ENCODE data around the gene PCK1. TPM values are rescaled to one million over a fixed set of nuclear protein-coding genes. Genes with fewer than 3 reads are reported as not detected.

PCK1 gene
- total RNA-seq, 2 donors from 2014 or later, result 272 TPM

DNA sequence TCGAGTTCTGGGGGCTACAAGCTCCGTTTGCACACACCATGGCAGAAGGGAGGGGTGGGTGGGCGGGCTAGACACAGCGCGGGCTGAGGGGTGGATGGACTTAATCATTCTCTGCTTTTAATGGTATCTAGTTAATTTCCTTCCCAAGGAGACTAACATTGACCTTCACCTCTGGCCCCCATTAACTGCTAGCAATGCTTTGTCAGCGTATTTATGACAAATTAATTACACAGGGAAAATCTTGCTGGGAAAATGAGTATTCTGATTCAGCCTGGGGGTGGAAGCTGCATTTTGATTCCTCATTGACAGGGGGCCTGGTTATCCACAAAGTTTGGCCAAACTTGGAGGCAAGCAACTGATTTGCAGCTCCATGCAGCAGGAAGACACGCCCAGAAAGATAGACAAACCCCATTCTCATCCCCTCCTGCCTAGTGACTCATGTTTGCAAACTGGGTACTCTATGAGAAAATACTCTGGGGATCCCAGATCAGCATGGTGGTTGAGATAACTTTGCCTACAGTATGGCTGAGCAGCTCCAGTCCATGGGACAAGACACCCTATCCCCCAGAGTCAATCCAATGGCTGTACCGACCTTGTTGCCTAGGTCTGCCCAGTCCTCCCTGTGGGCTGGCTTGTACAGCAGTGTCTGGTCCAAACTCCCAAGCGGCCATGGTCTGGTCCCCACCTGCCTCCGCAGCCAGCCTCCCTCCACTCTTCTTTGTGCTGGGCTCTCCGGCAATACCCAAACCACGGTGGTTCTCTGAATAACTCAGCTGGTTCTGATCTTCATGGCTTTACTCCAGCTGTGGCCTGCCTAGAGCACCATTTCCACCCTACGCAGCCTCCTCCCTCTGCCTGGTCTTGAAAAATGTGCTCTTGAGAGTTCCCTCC, 39.7 kb downstream of the PCK1 start:
- Histone ChIP-seq H3K36me3 (no peaks in the 10 kb centered on the region), H3K27ac (no peak overlapping the region), H3K4me1 (no peaks in the 10 kb centered on the region), H3K9me3 (no peaks in the 10 kb centered on the region), H3K27me3 (no peaks in the 10 kb centered on the region), H3K4me3 (no peak overlapping the region), H3K9ac (ENCODE audit: low read depth in 2 of 2, low read length in 2 of 2) (no peak overlapping the region)
- intact Hi-C loops (cut with DNase I), result no loop called here
- DNase-seq, result no peak
- TF ChIP-seq, protein P1, sequence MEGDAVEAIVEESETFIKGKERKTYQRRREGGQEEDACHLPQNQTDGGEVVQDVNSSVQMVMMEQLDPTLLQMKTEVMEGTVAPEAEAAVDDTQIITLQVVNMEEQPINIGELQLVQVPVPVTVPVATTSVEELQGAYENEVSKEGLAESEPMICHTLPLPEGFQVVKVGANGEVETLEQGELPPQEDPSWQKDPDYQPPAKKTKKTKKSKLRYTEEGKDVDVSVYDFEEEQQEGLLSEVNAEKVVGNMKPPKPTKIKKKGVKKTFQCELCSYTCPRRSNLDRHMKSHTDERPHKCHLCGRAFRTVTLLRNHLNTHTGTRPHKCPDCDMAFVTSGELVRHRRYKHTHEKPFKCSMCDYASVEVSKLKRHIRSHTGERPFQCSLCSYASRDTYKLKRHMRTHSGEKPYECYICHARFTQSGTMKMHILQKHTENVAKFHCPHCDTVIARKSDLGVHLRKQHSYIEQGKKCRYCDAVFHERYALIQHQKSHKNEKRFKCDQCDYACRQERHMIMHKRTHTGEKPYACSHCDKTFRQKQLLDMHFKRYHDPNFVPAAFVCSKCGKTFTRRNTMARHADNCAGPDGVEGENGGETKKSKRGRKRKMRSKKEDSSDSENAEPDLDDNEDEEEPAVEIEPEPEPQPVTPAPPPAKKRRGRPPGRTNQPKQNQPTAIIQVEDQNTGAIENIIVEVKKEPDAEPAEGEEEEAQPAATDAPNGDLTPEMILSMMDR (IDR thresholded peaks at IDR 0.05), result no peak

DNA sequence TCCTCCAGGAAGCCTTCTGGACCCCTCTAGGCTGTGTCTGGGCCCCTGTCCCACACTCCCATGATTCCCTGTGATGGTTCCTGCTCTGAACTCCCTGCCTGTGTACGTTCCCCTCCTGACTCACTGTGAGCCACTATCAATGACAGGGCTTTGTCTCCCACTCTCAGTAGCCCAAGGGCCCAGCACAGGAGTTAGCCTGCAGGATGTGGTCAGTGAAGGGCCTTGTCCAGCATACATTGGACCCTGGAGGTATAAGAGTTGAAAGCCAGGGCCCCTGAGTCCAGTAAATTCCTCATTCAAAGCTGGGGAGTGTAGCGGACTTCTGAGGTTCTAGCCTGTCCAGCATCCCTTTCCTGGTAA, 40.3 kb downstream of the PCK1 start:
- no peak for DNase-seq
- H3K36me3 ChIP-seq, result no peaks in the 10 kb centered on the region
- H3K4me3 ChIP-seq, result no peak overlapping the region
- H3K27me3 ChIP-seq, result no peaks in the 10 kb centered on the region
- H3K27ac ChIP-seq, result no peak overlapping the region
- intact Hi-C loops (cut with DNase I), result no loop called here
- H3K4me1 ChIP-seq, result no peaks in the 10 kb centered on the region
- TF ChIP-seq, protein P1 (IDR thresholded peaks at IDR 0.05), result no peak
- no peaks in the 10 kb centered on the region for H3K9me3 ChIP-seq
- no peak overlapping the region for H3K9ac ChIP-seq (ENCODE audit: low read depth in 2 of 2, low read length in 2 of 2)

DNA sequence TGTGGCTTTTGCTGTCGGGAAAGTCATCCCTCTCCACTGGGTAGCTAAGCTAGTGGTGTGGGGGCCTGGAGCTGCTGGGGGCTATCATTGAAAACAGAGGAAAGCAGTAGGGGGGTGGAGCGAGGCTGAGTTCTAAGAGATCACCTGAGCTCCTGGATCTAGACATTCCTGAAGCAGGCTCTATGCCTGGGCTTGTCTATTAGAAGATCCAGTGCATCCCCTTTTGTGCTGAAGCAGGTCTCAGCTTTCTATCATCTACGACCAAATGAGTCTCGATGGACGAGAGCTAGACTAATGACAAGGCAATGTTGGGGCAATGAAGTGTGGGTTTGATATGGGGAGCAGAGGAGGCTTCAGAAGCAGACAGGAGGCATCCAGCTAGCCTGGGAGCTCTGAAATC, 40.8 kb downstream of the PCK1 start:
- no peak for DNase-seq
- TF ChIP-seq, protein P1 (IDR thresholded peaks at IDR 0.05), result no peak
- no peaks in the 10 kb centered on the region for H3K36me3 ChIP-seq
- intact Hi-C loops (cut with DNase I), result no loop called here
- no peaks in the 10 kb centered on the region for H3K9me3 ChIP-seq
- no peaks in the 10 kb centered on the region for H3K4me1 ChIP-seq
- H3K27me3 ChIP-seq, result no peaks in the 10 kb centered on the region
- no peak overlapping the region for H3K27ac ChIP-seq
- no peak overlapping the region for H3K4me3 ChIP-seq
- H3K9ac ChIP-seq (ENCODE audit: low read depth in 2 of 2, low read length in 2 of 2), result no peak overlapping the region

DNA sequence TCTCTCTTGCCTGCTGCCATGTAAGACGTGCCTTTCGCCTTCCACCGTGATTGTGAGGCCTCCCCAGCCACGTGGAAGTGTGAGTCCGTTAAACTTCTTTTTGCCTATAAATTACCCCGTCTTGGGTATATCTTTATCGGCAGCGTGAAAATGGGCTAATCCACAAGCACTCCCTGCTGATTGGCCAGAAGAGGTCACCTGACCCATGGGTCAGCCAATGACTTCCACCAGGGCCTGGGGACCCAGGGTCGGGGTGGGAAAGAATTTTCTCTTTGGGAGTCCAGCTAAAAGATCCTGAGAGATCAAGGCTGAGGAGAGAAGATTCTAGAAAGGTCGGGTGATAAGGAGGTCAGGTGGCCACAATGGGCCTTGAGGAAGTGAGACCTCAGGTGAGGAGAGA, 42.2 kb downstream of the PCK1 start:
- TF ChIP-seq, protein P1 (IDR thresholded peaks at IDR 0.05), result no peak
- Histone ChIP-seq H3K4me3 (no peak overlapping the region), H3K9me3 (no peaks in the 10 kb centered on the region), H3K27ac (no peak overlapping the region), H3K9ac (ENCODE audit: low read depth in 2 of 2, low read length in 2 of 2) (no peak overlapping the region), H3K36me3 (no peaks in the 10 kb centered on the region), H3K27me3 (no peaks in the 10 kb centered on the region), H3K4me1 (no peaks in the 10 kb centered on the region)
- intact Hi-C loops (cut with DNase I), result no loop called here
- no peak for DNase-seq

DNA sequence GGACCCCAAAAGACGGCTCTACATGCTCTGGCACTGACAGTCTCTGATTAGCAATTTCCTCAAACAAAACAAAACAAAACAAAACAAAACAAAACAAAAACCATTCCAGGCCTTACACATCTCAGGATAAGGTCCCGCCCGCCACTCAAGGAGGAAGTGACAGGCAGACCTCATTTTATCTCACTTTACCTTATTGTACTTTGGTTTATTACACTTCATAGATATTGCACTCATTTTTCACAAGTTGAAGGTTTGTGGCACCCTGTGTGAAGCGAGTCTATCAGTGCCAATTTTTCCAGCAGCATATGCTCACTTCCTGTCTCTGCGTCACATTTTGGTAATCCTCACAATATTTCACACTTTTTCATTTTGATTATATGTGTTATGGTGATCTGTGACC, 44.1 kb downstream of the PCK1 start:
- TF ChIP-seq, protein P1 (IDR thresholded peaks at IDR 0.05), result no peak
- intact Hi-C loops (cut with DNase I), result no loop called here
- H3K27ac ChIP-seq, result peak overlapping the region; percentile 65
- no peaks in the 10 kb centered on the region for H3K27me3 ChIP-seq
- H3K36me3 ChIP-seq, result no peaks in the 10 kb centered on the region
- H3K9ac ChIP-seq (ENCODE audit: low read depth in 2 of 2, low read length in 2 of 2), result peak overlapping the region in 1 of 2 donors; percentile 36
- no peaks in the 10 kb centered on the region for H3K4me1 ChIP-seq
- no peak for DNase-seq
- H3K9me3 ChIP-seq, result no peaks in the 10 kb centered on the region
- H3K4me3 ChIP-seq, result no peak overlapping the region
